Measurements from ENCODE around the gene PCID2.

Gene PCID2

GRCh38 chr13:113219256-113219940 is 10.9 kb upstream of the PCID2 start:
- no peak for FAIRE-seq

GRCh38 chr13:113218586-113218985 is 10.1 kb upstream of the PCID2 start:
- no peak for FAIRE-seq

- FAIRE-seq = no peak
Measured at GRCh38 chr13:113216254-113217048, 8.0 kb upstream of the PCID2 start.

GRCh38 chr13:113211774-113212173 is 3.3 kb upstream of the PCID2 start:
- FAIRE-seq = no peak

GRCh38 chr13:113210833-113211232 is 2.4 kb upstream of the PCID2 start:
- no peak for FAIRE-seq

- FAIRE-seq = no peak
Measured at GRCh38 chr13:113209759-113210421, 1.4 kb upstream of the PCID2 start.

GRCh38 chr13:113209336-113209758 is 878 bp upstream of the PCID2 start, which contains the start of gene CUL4A:
Gene CUL4A, plus strand, starts transcription at chr13:113209613. Its CDS starts 15 bp downstream, at chr13:113209628.
- FAIRE-seq = no peak

GRCh38 chr13:113207890-113208420 is 514 bp downstream of the PCID2 start:
- FAIRE-seq = no peak

GRCh38 chr13:113207460-113207859 is 1.0 kb downstream of the PCID2 start:
- no peak for FAIRE-seq

GRCh38 chr13:113205428-113205931 is 3.0 kb downstream of the PCID2 start:
- no peak for FAIRE-seq

GRCh38 chr13:113204378-113204734 is 4.1 kb downstream of the PCID2 start:
- no peak for FAIRE-seq

GRCh38 chr13:113203507-113204377 is 4.7 kb downstream of the PCID2 start:
- FAIRE-seq = no peak

- no peak for FAIRE-seq
Measured at GRCh38 chr13:113202912-113203311, 5.6 kb downstream of the PCID2 start.

GRCh38 chr13:113201815-113202214 is 6.7 kb downstream of the PCID2 start:
- FAIRE-seq = no peak

- no peak for FAIRE-seq
Measured at GRCh38 chr13:113196970-113197737, 11.3 kb downstream of the PCID2 start.

- FAIRE-seq = no peak
Measured at GRCh38 chr13:113195360-113195759, 13.1 kb downstream of the PCID2 start.

GRCh38 chr13:113192902-113193301 is 15.6 kb downstream of the PCID2 start:
- FAIRE-seq = no peak

GRCh38 chr13:113192279-113192678 is 16.2 kb downstream of the PCID2 start:
- FAIRE-seq = no peak

- FAIRE-seq = no peak
Measured at GRCh38 chr13:113190181-113190580, 18.3 kb downstream of the PCID2 start.

- FAIRE-seq = no peak
Measured at GRCh38 chr13:113187883-113188665, 20.4 kb downstream of the PCID2 start.
